HG03159 (cell line): ENCODE data around the gene LSM11.
"Not testable (repeated sequence)": the region's sequence is repeated elsewhere in the genome, so short reads cannot be mapped to it uniquely, and the experiment has no call there.

Source experiments
- ATAC-seq: cut with Tn5 transposase; IDR thresholded peaks from one replicate; pipeline ENCODE4 v1.9.1; 2021; ENCODE audit warnings: mild to moderate bottlenecking, moderate library complexity; ENCODE audit not compliant: unreplicated experiment

Gene LSM11

DNA sequence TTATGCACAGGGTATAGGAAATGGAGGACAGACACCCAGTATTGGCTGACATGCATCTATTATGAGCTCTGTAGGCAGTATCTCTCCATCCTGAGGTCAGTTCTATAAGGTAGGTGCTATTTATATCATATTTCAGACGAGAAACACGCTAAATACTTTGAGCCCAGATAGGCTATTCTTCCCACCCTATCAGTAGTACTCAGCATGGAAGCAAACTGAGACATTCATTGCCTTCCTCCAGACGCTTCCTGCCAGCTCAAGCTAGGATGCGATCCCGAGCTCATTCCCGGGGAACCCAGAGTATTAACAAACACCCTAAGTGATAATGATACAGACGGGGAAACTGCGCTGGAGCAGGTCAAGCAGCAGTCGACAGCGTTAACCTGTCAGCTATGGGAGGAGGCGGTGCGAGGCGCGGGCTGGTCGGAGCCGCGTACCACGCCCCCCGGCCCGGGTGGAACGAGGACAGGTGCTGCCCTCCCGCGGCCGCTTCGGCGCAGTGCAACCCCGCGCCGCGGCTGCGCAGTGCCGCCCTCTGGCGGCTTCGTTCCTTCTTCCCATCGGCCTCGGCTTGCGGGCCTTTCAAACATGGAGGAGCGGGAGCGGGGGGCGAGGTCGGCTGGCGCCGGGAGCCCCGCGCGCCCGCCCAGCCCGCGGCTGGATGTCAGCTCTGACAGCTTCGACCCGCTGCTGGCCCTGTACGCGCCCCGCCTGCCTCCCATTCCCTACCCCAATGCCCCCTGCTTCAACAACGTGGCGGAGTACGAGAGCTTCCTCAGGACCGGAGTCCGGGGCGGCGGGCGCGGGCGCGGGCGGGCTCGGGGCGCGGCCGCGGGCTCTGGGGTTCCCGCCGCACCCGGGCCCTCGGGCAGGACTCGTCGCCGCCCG is at the start of gene LSM11:
Gene LSM11, plus strand, starts transcription at position 550 of the 888 bp plus-strand sequence. Its CDS starts 39 bp downstream, at position 589.
- peak; percentile 93 for ATAC-seq

DNA sequence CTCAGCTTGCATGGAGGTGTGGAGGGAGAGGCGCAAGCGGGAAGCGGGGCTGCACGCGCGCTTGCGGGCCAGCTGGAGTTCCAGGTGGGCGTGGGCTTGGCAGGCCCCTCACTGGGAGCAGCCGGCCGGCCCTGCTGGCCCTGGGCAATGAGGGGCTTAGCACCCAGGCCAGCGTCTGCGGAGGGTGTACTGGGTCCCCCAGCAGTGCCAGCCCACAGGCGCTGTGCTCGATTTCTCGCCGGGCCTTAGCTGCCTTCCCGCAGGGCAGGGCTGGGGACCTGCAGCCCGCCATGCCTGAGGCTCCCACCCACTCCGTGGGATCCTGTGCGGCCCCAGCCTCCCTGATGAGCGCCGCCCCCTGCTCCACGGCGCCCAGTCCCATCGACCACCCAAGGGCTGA is 49.7 kb upstream of the LSM11 start:
- not testable (repeated sequence) for ATAC-seq

DNA sequence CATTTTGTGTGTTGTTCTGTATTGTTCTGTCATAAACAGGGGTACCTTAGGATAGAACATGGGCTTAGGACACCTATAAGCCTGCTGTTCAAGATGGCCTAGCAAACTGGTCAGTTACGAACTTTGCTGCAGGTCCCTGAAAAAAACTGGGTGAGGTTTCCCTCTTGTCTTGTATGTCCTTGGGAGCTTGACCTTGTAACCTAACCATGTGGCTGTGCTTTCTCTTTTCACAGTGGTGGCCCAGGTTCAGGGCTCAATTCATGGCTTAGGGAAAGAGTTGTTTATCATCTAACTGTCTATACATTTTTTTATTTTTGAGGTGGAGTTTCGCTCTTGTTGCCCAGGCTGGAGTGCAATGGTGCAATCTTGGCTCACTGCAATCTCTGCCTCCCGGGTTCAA is 47.4 kb upstream of the LSM11 start:
- ATAC-seq, result not testable (repeated sequence)

DNA sequence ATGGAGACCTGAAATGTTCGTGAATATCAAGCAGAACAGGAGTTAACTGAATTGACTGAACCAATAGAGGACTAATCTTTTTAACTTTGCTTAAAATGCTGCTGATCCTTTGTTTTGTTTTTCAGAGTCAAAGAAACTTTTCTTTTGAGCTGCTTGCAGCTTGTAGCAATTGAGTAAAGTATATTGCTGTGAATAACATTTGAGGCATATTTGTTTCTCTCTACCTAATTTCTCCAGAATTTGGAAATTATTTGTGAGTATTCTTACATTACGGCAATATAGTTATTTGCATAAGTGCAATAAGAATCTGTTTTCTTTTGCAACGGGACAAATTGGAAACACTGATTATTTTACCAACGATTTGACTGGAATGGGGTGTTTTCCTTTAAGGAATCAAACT is 44.8 kb upstream of the LSM11 start:
- ATAC-seq, result not testable (repeated sequence)

DNA sequence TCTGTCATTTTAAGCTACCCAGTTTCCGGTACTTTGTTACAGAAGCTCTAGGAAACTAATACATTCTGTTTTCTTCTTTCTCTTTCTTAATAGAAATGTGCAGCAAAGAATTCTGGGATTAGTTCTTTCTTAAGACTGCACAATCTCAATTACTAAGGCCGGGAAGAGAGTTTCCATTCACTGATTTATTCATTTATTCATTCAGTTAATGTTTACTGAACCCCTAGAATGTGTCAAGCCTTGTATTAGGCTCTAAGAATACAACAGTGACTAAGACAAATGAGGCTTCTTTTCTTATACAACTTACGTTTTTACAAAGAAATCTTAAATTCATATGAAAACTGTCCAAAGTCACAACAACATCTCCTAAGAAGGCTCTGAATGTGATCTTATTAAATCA is 39.8 kb upstream of the LSM11 start:
- no peak for ATAC-seq

DNA sequence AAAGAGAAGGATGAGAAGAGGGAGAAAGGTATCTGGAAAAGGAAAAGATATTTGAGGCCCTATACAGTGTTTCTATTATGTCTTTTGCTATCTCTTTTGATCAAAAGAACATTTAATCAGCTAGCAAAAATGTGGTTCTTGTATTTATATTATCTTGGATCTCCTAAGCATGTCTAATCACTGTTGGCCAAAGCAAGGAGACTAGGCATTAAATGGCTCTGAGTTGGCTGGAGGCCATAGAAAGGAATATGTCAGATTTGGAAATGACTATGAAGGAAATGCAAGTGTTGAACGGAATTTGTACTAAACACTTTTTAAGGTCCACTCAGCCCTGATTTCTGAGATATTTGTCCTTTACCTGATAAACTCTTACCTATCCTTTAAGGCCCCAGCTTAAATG is 34.6 kb upstream of the LSM11 start:
- no peak for ATAC-seq

DNA sequence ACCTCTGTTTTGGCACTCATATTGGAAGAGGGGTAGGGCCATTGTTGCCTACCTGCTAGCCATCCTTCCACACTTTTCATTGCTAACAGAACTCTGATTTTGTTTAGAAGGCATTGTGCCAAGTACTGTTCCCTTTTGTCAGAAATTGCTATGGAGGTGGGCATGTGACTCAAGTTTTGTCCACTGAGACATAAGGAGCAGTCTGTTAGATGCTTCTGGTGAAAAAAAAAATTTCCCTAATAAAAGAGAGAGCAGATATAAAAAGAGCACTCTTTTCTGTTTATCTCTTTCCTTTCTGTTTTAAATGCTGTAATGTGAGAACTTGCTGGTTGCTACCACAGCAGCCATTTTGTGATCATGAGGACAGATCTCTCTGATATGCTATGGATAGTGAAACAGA is 34.2 kb upstream of the LSM11 start:
- ATAC-seq, result no peak

DNA sequence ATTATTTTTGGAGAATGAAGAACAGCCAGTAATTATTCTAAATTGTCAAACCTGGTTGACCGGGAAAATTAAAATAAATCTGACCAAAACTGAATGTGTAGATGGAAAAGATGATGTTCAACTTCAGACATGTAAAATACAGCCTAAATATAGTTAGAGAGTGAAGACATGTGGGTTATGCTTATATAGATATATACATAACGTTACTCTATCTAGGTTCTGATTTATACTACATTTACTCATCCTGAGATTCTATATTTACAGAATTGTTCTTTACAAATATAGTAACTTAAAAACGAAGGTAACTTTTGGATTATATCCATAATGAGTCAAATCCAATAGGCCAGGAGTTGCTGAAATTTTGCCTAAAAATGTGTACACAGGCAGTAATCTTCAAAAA is 33.1 kb upstream of the LSM11 start:
- no peak for ATAC-seq

DNA sequence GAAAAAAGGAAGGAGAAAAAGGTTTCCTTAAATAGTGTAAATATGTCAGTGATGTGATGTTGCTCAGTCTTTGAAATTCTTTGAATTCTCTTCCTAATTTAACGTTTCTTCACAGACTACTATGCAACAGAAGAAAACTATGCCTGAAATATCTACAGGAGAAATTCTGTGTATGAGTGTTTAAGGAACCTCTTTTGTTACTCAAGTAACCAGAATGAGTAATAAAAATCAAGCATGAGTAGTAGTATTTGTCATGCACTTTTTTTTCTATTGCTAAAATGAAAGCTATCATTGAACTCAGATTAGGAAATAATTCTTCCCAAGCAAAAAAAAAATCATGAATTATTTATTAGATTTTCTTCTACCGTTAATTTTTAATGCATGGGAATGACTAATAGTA is 32.6 kb upstream of the LSM11 start:
- no peak for ATAC-seq

DNA sequence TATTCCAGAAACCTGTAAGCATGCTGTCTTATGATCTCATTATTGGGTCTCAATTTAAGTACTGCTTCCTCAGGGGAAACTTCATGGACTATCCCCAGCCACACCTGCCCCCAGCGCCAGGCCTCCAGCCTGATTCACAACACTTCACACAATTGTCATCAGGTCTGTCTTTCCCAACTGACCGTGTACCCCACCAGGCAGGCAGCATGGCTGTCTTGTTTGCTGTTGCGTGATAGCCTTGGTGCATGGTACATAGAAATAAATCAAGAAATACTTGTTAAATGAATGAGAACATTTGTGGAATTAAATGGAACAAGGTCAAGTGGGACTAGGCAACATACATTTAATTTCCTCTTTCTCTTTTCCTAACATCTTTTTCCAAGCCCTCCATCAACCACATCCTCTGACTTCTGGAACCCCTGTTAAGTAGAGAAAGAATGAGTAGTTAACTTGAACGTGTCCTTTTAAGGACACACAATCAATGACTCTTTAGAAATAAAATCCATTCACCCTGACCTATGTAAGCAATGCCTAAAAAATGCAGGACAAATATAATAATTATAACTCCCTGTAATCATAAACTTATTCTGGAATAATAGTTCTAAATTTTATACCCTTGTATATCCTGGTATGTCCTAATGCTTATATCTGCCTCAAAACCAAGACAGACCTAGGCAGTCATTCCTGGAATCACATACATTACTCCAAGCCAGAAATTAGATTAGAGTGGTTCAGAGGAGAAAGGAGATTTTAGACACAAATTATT is 29.5 kb upstream of the LSM11 start:
- no peak for ATAC-seq

DNA sequence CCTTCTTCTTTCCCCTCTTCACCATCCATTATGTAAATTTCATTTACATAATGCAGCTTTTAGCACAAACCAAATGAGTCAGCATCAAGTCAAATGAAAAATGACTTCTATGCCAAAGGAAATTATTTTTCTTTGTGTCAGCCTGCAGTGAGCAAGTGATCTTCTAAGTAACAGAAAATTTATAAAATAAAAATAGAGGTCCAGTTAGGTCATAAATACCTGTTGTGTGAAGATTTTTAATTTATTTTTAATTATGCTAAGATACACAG is 29.0 kb upstream of the LSM11 start:
- ATAC-seq, result no peak

DNA sequence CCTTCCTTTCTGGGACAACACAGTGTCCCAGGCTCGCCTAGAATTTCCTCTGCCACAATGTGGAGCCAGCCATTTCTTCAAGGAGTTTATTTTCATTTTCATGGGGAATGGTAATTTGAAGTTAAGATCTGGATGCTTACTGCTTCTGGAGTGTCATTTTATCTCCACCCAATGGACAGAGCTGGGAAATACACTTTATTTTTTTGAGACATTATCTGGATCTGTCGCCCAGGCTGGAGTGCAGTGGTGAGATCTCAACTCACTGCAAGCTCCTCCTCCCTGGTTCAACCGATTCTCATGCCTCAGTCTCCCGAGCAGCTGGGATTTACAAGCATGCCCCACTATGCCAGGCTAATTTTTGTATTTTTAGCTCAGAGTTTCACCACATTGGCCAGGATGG is 25.0 kb upstream of the LSM11 start:
- no peak for ATAC-seq

DNA sequence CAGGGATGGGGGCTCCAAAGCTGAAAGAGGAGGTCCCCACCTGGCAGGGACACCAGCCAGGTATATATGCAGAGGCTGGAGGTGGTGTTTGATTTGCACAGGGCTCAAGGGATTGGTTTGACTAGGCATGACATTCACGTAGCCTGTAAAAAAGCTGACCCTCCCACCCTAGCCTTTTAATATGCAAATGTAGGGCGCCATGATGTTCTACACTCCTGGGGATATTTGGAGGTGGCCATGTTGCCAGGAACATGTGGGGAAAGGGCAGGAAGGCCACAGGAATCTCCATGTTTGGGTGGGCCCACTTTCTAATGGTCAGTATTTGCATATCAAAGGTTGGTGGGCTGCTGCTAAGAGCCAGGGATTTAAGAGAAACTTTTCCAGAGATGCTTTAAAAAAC is 24.3 kb upstream of the LSM11 start:
- no peak for ATAC-seq

DNA sequence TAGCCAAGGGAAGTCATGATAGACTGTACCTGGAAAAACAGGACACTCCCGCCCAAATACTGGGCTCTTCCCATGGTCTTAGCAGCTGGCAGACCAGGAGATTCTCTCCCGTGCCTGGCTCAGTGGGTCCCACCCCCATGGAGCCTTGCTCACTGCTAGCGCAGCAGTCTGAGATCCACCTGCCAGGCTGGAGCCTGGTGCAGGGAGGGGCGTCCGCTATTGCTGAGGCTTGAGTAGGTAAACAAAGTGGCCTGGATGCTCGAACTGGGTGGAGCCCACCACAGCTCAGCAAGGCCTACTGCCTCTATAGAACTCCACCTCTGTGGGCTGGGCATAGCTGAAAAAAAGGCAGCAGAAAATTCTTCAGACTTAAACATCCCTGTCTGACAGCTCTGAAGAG is 22.4 kb upstream of the LSM11 start:
- no peak for ATAC-seq

DNA sequence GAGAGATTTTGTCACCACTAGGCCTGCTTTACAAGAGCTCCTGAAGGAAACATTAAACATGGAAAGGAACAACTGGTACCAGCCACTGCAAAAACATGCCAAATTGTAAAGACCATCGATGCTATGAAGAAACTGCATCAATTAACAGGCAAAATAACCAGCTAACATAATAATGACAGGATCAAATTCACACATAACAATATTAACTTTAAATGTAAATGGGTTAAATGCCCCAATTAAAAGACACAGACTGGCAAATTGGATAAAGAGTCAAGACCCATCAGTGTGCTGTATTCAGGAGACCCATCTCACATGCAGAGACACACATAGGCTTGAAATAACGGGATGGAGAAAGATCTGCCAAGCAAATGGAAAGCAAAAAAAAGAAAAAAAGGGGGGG is 20.6 kb upstream of the LSM11 start:
- not testable (repeated sequence) for ATAC-seq

DNA sequence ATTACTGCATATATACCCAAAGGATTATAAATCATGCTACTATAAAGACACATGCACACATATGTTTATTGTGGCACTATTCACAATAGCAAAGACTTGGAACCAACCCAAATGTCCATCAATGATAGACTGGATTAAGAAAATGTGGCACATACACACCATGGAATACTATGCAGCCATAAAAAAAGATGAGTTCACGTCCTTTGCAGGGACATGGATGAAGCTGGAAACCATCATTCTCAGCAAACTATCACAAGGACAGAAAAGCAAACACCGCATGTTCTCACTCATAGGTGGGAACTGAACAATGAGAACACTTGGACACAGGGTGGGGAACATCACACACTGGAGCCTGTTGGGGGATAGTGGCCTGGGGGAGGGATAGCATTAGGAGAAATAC is 16.9 kb upstream of the LSM11 start:
- ATAC-seq, result not testable (repeated sequence)

DNA sequence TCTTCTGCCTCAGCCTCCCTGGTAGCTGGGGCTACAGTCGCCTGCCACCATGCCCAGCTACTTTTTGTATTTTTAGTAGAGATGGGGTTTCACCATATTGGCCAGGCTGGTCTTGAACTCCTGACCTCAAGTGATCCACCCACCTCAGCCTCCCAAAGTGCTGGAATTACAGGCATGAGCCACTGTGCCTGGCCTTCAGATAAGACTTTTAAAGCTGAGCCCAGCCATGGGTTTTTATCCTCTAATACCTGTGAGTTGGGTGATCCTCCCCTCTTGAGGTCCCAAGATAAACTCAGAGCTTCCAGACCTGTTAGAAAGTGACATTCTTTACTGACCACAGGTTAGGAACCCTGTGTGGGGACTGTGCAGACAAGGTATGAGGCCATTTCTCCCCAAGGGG is 15.7 kb upstream of the LSM11 start:
- ATAC-seq, result not testable (repeated sequence)

DNA sequence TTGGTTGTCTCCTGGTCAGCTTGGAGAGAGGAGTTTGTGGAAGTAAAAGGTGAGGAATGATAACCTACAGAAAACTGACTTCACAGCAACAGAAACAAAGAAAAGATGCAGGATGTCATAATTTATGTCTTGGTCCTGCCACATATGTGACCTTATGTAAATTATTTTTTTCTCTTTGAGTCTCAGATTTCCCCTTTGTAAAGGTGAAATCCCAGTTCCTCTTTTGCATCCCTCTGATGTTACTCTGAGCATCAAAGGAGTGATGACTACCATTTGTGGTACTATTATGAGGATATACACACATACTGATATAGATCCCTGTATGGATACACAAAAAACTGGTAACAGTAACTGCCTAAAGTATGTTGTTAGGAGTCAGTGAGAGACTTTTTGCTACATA is 13.7 kb upstream of the LSM11 start:
- peak; percentile 64 for ATAC-seq

DNA sequence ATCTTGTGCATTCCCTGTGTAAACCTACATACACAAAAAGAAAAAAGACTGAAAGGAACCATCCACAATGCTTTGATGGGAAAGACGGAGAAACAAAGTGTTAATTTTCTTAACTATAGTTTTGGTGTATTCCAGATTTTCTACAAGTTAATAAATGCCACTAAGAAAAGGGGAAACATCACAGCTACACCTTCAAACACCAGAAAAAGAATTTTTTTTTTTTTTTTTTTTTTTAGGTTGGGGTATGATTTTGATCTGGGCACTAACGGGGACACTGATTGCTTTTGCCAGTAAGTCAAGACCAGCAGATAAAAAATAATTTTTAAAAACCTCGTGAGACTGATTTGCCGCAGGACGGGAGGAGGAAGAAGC is 12.6 kb upstream of the LSM11 start:
- no peak for ATAC-seq

DNA sequence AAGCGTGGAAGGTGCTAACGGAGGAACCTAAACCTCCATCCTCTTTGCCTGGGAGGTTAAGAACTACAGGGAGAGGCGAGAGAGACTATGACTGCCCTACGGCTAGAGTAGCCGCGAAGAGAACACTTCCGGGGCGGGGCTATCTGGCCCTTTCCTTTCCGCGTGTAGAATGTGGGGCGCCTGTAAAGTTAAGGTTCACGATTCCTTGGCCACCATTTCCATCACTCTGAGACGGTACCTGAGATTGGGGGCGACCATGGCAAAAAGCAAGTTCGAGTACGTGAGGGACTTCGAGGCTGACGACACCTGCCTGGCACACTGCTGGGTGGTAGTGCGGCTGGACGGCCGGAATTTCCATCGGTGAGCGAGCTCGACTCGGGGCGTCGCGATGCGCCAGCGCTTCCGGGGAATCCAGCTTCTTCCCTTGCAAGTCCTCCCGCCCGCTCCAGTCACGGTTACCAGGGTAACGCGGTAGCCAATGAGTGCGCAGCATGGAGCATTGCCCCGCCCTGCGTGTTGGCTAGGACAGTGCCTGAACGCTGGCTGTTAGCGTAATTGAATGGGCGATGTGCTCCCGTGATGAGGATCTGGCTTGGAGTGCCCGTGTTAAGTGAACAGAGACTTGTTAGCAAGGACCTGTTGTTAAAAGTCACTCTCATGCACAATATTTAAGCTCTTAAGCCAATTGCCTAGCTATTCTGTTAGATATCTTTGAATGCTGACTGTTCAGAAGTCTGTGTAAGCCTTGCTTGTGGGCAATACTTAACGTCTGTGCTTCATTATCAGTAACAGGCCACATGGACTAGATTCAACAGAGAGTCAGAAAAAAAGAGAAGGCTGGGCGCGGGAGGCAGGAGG is 12.0 kb upstream of the LSM11 start, which contains the start of gene THG1L:
Gene THG1L, plus strand, starts transcription at position 149 of the 858 bp plus-strand sequence. Its CDS starts 21 bp downstream, at position 170.
- ATAC-seq, result peak; percentile 93

DNA sequence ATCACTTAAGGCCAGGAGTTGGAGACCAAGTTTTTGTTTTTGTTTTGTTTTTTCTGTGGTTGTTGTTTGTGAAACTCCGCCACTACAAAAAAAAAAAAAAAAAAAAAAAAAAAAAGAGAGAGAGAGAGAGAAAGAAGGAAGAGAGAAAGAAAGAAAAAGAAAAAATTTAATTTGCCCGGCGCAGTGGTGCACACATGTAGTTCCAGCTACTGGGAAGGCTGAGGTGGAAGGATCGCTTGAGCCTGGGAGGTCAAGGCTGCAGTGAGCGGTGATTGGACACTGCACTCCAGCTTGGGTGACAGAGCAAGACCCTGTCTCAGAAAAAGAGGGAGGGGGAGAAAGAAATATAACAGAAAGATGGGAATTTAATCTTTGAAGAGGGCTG is 11.4 kb upstream of the LSM11 start:
- ATAC-seq, result no peak
